ENCODE results near the gene UBAC2. TPM values are rescaled to one million over a fixed set of nuclear protein-coding genes. Genes with fewer than 3 reads are reported as not detected.

The UBAC2 gene
- total RNA-seq, 2 donors from 2014 or later, result 72.7 to 80.4 TPM

DNA sequence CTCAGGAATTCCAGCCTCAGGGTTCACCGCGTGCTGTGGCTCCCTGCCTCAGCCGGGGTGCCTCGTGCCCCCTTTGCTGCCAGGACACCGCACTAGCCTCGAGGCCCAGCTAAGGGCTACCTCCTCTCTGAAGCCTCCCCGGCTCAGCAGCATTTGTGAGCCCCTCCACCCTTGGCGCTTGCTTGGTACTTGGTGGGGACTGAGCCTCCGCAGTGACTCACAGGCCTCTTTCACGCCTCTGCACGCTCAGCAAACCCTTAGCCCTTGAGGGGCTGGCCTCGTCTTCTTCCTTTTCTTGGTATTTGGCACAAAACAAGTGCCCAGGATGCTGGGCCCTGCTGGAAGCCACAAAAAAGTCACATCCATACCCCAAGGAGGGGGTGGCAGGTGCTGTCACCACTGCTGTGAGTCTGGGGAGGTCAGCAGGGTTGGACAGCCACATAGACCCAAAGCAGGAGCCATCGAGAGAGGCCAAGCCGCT is 215.2 kb downstream of the UBAC2 start:
- no peaks in the 10 kb centered on the region for H3K36me3 Mint-ChIP-seq (ENCODE audit: low read depth)
- no peak for TF ChIP-seq CTCF (conservative IDR thresholded peaks at IDR 0.05)
- Histone ChIP-seq H3K9ac (ENCODE audit: extremely low read depth, low read length, poor library complexity, severe bottlenecking) (no peak overlapping the region), H3K36me3 (ENCODE audit: control insufficient read depth, insufficient read depth, low read length) (no peaks in the 10 kb centered on the region), H3K27ac (ENCODE audit: low read depth, low read length) (no peak overlapping the region), H3K9me3 (ENCODE audit: control insufficient read depth, low read length) (no peaks in the 10 kb centered on the region), H3K27me3 (ENCODE audit: control insufficient read depth, insufficient read depth, low read length, poor library complexity, severe bottlenecking) (peaks cover 4% of the 10 kb centered on the region), H3K4me3 (ENCODE audit: low read length) (no peak overlapping the region), H3K4me1 (ENCODE audit: control insufficient read depth, insufficient read depth, low read length) (peaks cover 7% of the 10 kb centered on the region)
- H3K27me3 Mint-ChIP-seq (ENCODE audit: insufficient read depth), result peaks cover 17% of the 10 kb centered on the region
- WGBS, 2 experiments (ENCODE audit: insufficient coverage in 1 of 2, insufficient read length in 1 of 2), result 91 to 93% methylated on average over 9 to 14 of the region's 14 CpGs
- no peak overlapping the region for H3K27ac Mint-ChIP-seq
- H3K4me3 Mint-ChIP-seq, result no peak overlapping the region
- DNase-seq, result no peak
- peaks cover 12% of the 10 kb centered on the region for H3K4me1 Mint-ChIP-seq
- H3K9me3 Mint-ChIP-seq, result peaks cover 3% of the 10 kb centered on the region

GRCh38 chr13:99416411-99417121 is 215.9 kb downstream of the UBAC2 start:
- H3K27me3 Mint-ChIP-seq (ENCODE audit: insufficient read depth), result peaks cover 15% of the 10 kb centered on the region
- Histone ChIP-seq H3K9ac (ENCODE audit: extremely low read depth, low read length, poor library complexity, severe bottlenecking) (no peak overlapping the region), H3K9me3 (ENCODE audit: control insufficient read depth, low read length) (no peaks in the 10 kb centered on the region), H3K27me3 (ENCODE audit: control insufficient read depth, insufficient read depth, low read length, poor library complexity, severe bottlenecking) (peaks cover 4% of the 10 kb centered on the region), H3K4me1 (ENCODE audit: control insufficient read depth, insufficient read depth, low read length) (peaks cover 7% of the 10 kb centered on the region), H3K36me3 (ENCODE audit: control insufficient read depth, insufficient read depth, low read length) (no peaks in the 10 kb centered on the region), H3K4me3 (ENCODE audit: low read length) (no peak overlapping the region), H3K27ac (ENCODE audit: low read depth, low read length) (no peak overlapping the region)
- no peak overlapping the region for H3K4me3 Mint-ChIP-seq
- DNase-seq, result no peak
- peaks cover 12% of the 10 kb centered on the region for H3K4me1 Mint-ChIP-seq
- H3K27ac Mint-ChIP-seq, result no peak overlapping the region
- H3K36me3 Mint-ChIP-seq (ENCODE audit: low read depth), result no peaks in the 10 kb centered on the region
- H3K9me3 Mint-ChIP-seq, result peaks cover 3% of the 10 kb centered on the region
- no peak for TF ChIP-seq CTCF (conservative IDR thresholded peaks at IDR 0.05)
- 90 to 91% methylated on average over 10 to 24 of the region's 24 CpGs for WGBS, 2 experiments (ENCODE audit: insufficient coverage in 1 of 2, insufficient read length in 1 of 2)

- no peak overlapping the region for H3K27ac Mint-ChIP-seq
- H3K4me3 Mint-ChIP-seq, result no peak overlapping the region
- H3K27ac ChIP-seq (ENCODE audit: low read depth, low read length), result peak overlapping the region; percentile 50
Observed at GRCh38 chr13:99417201-99418102, 216.8 kb downstream of the UBAC2 start.

More at GRCh38 chr13:99417201-99418102, 216.8 kb downstream of the UBAC2 start:
- peaks cover 4% of the 10 kb centered on the region for H3K27me3 ChIP-seq (ENCODE audit: control insufficient read depth, insufficient read depth, low read length, poor library complexity, severe bottlenecking)
- no peaks in the 10 kb centered on the region for H3K9me3 Mint-ChIP-seq
- WGBS, 2 experiments (ENCODE audit: insufficient coverage in 1 of 2, insufficient read length in 1 of 2), result 42 to 55% methylated on average over 11 to 19 of the region's 19 CpGs
- no peaks in the 10 kb centered on the region for H3K9me3 ChIP-seq (ENCODE audit: control insufficient read depth, low read length)
- H3K36me3 Mint-ChIP-seq (ENCODE audit: low read depth), result no peaks in the 10 kb centered on the region
- H3K4me3 ChIP-seq (ENCODE audit: low read length), result no peak overlapping the region
- no peak overlapping the region for H3K9ac ChIP-seq (ENCODE audit: extremely low read depth, low read length, poor library complexity, severe bottlenecking)
- TF ChIP-seq CTCF (conservative IDR thresholded peaks at IDR 0.05), result peak; percentile 35
- peaks cover 12% of the 10 kb centered on the region for H3K4me1 Mint-ChIP-seq
- H3K4me1 ChIP-seq (ENCODE audit: control insufficient read depth, insufficient read depth, low read length), result peaks cover 7% of the 10 kb centered on the region
- DNase-seq, result peak; percentile 82
- H3K27me3 Mint-ChIP-seq (ENCODE audit: insufficient read depth), result peaks cover 15% of the 10 kb centered on the region
- no peaks in the 10 kb centered on the region for H3K36me3 ChIP-seq (ENCODE audit: control insufficient read depth, insufficient read depth, low read length)
